ENCODE results near the gene KRT12. TPM values are rescaled to one million over a fixed set of nuclear protein-coding genes. Genes with fewer than 3 reads are reported as not detected.
A peak's percentile ranks its signal among the peaks of the same experiment; 100 is the strongest.

Gene KRT12
- total and polyA plus RNA-seq, 2 donors (not counting 1 experiment from before 2014, with no cell fraction given): not detected

- Histone ChIP-seq H3K9ac (ENCODE audit: insufficient read depth, low read length) (no peak overlapping the region), H3K27ac (ENCODE audit: insufficient read depth, low read length) (no peak overlapping the region), H2AFZ (ENCODE audit: low read length) (no peak overlapping the region), H3K36me3 (ENCODE audit: control insufficient read depth, insufficient read depth, low read length) (no peaks in the 10 kb centered on the region), H3K9me3 (ENCODE audit: control insufficient read depth, insufficient read depth, low read depth, low read length) (no peaks in the 10 kb centered on the region), H3K27me3 (ENCODE audit: control insufficient read depth, insufficient read depth, low read length) (no peaks in the 10 kb centered on the region), H3K79me2 (ENCODE audit: control insufficient read depth, insufficient read depth, low read length) (no peaks in the 10 kb centered on the region), H4K20me1 (ENCODE audit: control insufficient read depth, extremely low read depth, insufficient read depth, low read length) (no peaks in the 10 kb centered on the region), H3K4me1 (ENCODE audit: control insufficient read depth, extremely low read depth, insufficient read depth, low read length) (no peaks in the 10 kb centered on the region), H3K4me3 (replicated peaks in 1 of 4; ENCODE audit: control extremely low read depth in 1 of 4, insufficient read depth in 1 of 4, low read depth in 3 of 4, low read length in 4 of 4) (no peak overlapping the region), H3K4me2 (ENCODE audit: extremely low read depth, insufficient read depth, low read length) (no peak overlapping the region)
- peak; percentile 50 to 52 for DNase-seq (ENCODE audit: low read depth in 2 of 2)
- no peak for TF ChIP-seq EZH2 (IDR thresholded peaks at IDR 0.05; ENCODE audit: low read length, missing control alignments)
- TF ChIP-seq CTCF (conservative IDR thresholded peaks at IDR 0.05 in 1 of 2, IDR thresholded peaks at IDR 0.05 in 1 of 2; ENCODE audit: low read depth in 1 of 2, low read length in 2 of 2): no peak
Observed at GRCh38 chr17:40828454-40829044, 38.5 kb downstream of the KRT12 start.

GRCh38 chr17:40827746-40828453 lies 39.1 kb downstream of the KRT12 start:
- Histone ChIP-seq H3K9me3 (ENCODE audit: control insufficient read depth, insufficient read depth, low read depth, low read length) (no peaks in the 10 kb centered on the region), H3K9ac (ENCODE audit: insufficient read depth, low read length) (no peak overlapping the region), H4K20me1 (ENCODE audit: control insufficient read depth, extremely low read depth, insufficient read depth, low read length) (no peaks in the 10 kb centered on the region), H3K4me1 (ENCODE audit: control insufficient read depth, extremely low read depth, insufficient read depth, low read length) (no peaks in the 10 kb centered on the region), H2AFZ (ENCODE audit: low read length) (no peak overlapping the region), H3K79me2 (ENCODE audit: control insufficient read depth, insufficient read depth, low read length) (no peaks in the 10 kb centered on the region), H3K4me2 (ENCODE audit: extremely low read depth, insufficient read depth, low read length) (no peak overlapping the region), H3K27me3 (ENCODE audit: control insufficient read depth, insufficient read depth, low read length) (no peaks in the 10 kb centered on the region), H3K4me3 (replicated peaks in 1 of 4; ENCODE audit: control extremely low read depth in 1 of 4, insufficient read depth in 1 of 4, low read depth in 3 of 4, low read length in 4 of 4) (no peak overlapping the region), H3K36me3 (ENCODE audit: control insufficient read depth, insufficient read depth, low read length) (no peaks in the 10 kb centered on the region), H3K27ac (ENCODE audit: insufficient read depth, low read length) (no peak overlapping the region)
- peak; percentile 16 to 50 for DNase-seq (ENCODE audit: low read depth in 2 of 2)
- TF ChIP-seq EZH2 (IDR thresholded peaks at IDR 0.05; ENCODE audit: low read length, missing control alignments) (no peak), CTCF (conservative IDR thresholded peaks at IDR 0.05 in 1 of 2, IDR thresholded peaks at IDR 0.05 in 1 of 2; ENCODE audit: low read depth in 1 of 2, low read length in 2 of 2) (no peak)

GRCh38 chr17:40825599-40825998 lies 41.4 kb downstream of the KRT12 start:
- Histone ChIP-seq H3K79me2 (ENCODE audit: control insufficient read depth, insufficient read depth, low read length) (no peaks in the 10 kb centered on the region), H4K20me1 (ENCODE audit: control insufficient read depth, extremely low read depth, insufficient read depth, low read length) (no peaks in the 10 kb centered on the region), H3K4me1 (ENCODE audit: control insufficient read depth, extremely low read depth, insufficient read depth, low read length) (no peaks in the 10 kb centered on the region), H3K36me3 (ENCODE audit: control insufficient read depth, insufficient read depth, low read length) (no peaks in the 10 kb centered on the region), H3K4me2 (ENCODE audit: extremely low read depth, insufficient read depth, low read length) (no peak overlapping the region), H3K9me3 (ENCODE audit: control insufficient read depth, insufficient read depth, low read depth, low read length) (no peaks in the 10 kb centered on the region), H3K9ac (ENCODE audit: insufficient read depth, low read length) (no peak overlapping the region), H2AFZ (ENCODE audit: low read length) (no peak overlapping the region), H3K4me3 (replicated peaks in 1 of 4; ENCODE audit: control extremely low read depth in 1 of 4, insufficient read depth in 1 of 4, low read depth in 3 of 4, low read length in 4 of 4) (no peak overlapping the region), H3K27me3 (ENCODE audit: control insufficient read depth, insufficient read depth, low read length) (no peaks in the 10 kb centered on the region), H3K27ac (ENCODE audit: insufficient read depth, low read length) (no peak overlapping the region)
- no peak for TF ChIP-seq CTCF (conservative IDR thresholded peaks at IDR 0.05 in 1 of 2, IDR thresholded peaks at IDR 0.05 in 1 of 2; ENCODE audit: low read depth in 1 of 2, low read length in 2 of 2)
- no peak for TF ChIP-seq EZH2 (IDR thresholded peaks at IDR 0.05; ENCODE audit: low read length, missing control alignments)
- DNase-seq (ENCODE audit: low read depth in 2 of 2): no peak
